NCI-H82 (cell line): ENCODE results near the gene SPO11.
"Not testable (repeated sequence)": the region's sequence is repeated elsewhere in the genome, so short reads cannot be mapped to it uniquely, and the experiment has no call there.

ENCODE experiments used
- DNase-seq: peaks from one replicate; lab custom pipeline; 2025; lab: John Stamatoyannopoulos, UW

Gene SPO11

GRCh38 chr20:57341663-57342062 is 12.1 kb downstream of the SPO11 start:
- DNase-seq: no peak

- no peak for DNase-seq
These were observed 13.2 kb downstream of the SPO11 start for GRCh38 chr20:57342829-57343228.

DNA sequence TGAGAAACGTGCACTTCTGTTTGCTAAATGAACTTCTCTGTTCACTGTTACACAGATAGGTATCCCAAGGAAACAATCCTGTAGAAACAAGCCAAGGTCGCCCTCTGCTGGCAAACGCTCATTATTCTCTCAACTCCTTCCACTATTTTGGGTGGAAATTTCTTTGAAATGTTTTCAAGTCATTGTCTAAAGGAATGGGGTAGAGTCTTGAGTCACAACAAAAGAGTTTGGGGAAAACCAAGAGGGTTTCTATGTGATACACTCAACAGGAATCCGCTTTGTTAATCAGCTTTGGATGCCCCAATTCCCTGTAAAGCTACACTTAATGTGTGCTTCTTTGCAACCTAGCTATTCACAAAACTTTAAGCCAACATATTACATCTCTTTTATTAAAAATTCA is 16.9 kb downstream of the SPO11 start:
- DNase-seq: peak; percentile 86

GRCh38 chr20:57347393-57347792 is 17.8 kb downstream of the SPO11 start:
- no peak for DNase-seq

DNA sequence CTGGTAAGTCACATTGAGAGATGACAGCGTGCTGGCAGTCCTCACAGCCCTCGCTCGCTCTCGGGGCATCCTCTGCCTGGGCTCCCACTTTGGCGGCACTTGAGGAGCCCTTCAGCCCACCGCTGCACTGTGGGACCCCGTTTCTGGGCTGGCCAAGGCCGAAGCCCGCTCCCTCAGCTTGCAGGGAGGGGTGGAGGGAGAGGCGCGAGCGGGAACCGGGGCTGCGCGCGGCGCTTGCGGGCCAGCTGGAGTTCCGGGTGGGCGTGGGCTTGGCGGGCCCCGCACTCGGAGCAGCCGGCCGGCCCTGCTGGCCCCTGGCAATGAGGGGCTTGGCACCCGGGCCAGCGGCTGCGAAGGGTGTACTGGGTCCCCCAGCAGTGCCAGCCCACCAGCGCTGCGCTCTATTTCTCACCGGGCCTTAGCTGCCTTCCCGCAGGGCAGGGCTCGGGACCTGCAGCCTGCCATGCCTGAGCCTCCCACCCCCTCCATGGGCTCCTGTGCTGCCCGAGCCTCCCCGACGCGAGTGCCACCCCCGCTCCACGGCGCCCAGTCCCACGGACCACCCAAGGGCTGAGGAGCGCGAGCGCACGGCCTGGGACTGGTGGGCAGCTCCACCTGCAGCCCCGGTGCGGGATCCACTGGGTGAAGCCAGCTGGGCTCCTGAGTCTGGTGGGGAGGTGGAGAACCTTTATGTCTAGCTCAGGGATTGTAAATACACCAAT is 18.8 kb downstream of the SPO11 start:
- DNase-seq: not testable (repeated sequence)

- DNase-seq: not testable (repeated sequence)
These were observed 19.4 kb downstream of the SPO11 start for GRCh38 chr20:57348922-57349574.

GRCh38 chr20:57350081-57350710 is 20.6 kb downstream of the SPO11 start:
- DNase-seq: no peak

DNA sequence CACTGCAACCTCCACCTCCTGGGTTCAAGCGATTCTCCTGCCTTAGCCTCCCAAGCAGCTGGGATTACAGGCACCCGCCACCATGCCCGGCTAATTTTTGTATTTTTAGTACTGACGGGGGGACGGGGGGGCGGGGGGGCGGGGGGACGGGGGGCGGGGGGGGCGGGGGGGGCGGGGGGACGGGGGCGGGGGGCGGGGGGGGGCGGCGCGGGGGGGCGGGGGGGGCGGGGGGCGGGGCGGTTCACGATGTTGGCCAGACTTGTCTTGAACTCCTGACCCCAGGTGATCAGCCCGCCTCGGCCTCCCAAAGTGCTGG is 21.1 kb downstream of the SPO11 start:
- not testable (repeated sequence) for DNase-seq

DNA sequence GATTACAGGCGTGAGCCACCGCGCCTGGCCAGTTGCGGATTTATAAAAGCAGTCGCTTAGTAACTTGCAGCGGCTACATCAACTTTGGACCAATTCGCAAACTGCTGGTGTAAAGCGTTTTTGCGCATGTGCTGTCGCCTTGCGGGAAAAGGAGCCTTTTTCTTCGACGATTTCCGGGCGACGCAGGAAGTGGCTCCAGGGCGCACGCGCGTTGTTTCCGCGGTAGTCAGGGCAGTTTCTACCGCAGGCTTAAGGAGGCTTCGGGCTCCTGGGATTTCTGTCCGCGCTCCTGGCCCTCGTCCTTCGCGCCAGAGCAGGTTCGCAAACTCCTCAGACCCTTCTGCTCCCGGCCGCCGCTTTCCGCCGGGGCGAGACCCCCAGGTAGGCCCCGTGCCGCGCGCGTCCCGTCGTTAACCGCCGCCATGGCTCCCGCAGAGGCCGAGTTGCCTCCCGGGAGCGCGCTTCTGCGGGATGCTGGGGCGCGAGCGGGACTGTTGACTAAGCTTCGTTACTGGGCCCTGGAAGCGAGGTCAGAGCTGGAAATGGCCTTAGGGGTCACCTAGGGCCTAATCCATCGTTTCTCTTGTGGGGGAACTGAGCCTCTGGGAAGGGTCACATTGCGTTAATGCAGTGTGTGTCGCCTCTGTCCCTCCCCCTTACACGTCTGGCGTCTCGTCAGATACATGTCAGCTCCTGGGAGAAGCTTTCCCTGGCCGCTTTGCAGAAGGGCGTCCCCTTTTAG is 21.6 kb downstream of the SPO11 start, which contains the start of gene RAE1:
Gene RAE1, plus strand, starts transcription at position 214 of the 742 bp plus-strand sequence. CDS start 2,784 bp downstream, outside the sequence.
- peak; percentile 94 for DNase-seq

DNA sequence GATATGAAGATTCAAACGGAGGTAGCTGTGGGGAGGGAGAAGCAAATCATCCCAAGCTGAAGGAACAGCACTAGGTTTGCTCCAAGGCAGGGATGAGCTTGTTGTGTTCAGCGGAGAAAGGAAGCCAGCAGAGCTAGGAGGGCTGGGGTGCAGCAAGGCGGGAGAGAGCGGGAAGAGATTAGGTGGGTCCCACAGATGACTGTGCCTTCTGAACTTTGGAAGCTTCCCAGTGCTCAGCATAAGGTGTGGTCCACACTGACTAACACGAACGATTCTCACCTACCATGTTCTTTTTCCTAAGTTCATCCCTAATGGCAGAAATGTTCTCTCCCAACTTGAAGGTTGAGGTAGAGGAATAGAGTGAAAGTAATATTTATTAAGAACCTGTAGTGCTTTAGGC is 22.7 kb downstream of the SPO11 start:
- no peak for DNase-seq

DNA sequence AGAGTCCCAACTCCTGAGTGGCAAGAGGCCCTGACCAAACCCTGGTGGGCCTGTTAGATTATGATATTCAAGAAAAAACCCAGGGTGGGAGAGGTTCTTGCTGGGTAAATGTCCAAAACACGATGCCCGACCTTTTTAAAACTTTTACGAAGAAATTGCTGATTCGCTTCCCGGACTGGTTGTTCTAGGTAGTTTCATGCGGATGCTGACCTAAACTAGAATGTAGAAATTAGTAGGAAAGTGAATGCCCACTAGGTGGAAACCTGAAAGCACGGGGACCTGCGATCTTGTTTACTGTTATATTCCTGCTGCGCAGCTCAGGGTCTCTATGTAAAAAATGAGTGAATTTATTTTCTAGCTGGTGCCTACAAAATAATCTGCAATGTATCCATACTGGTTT is 23.7 kb downstream of the SPO11 start:
- no peak for DNase-seq

DNA sequence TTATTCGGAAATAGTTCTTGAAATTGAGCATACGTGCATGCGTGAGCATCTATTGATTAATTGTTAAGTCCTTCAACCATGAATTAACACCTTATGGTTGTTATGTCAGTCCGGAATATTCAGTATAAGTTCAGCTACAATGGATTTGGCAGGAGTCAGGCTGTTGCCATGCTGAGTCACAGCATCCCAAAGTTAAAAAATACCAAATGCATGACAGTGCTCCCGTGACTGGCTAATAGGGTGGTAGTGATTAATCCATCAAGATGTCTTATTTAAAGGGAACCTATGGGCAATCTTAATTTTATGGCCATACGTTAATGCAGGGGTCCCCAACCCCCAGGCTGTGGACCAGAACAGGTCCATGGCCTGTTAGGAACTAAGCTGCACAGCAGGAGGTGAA is 31.9 kb downstream of the SPO11 start:
- DNase-seq: no peak

GRCh38 chr20:57364451-57364850 is 34.8 kb downstream of the SPO11 start:
- DNase-seq: no peak

- no peak for DNase-seq
These were observed 40.0 kb downstream of the SPO11 start for GRCh38 chr20:57369596-57369995.

DNA sequence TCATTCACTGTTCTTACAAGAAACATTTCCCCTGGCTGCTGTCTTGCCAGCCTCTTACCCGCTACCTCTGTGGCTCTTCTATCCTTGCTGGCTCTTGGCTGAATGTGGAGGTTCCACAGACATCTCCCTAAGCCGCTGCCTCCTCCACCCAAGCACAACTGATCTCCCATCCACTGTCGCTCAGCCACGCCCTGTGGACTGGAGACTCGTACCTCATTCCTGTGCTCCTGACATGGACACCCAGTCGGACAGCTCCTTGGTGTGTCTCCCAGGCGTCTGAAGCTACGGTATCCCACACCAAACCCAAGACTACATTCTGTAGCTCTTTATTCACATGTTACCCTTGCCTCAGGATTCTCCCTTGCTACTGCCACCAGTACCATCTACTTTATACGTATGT is 40.7 kb downstream of the SPO11 start:
- no peak for DNase-seq

DNA sequence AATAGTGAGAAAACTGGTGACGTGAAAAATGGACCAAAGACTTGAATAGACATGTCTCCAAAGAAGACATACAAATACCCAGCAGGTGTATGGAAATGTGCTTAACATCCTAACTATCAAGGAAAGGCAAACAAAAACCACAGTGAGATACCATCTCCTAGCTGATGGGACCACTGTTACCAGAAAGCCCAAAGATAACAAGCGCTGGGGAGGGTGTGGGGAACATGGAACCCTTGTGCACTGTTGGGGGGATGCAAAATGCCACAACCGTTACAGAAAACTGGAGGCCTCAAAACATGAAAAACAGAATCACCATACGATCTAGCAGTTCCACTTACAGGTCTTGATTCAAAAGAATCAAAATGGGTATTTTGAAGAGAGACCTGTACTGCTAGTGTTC is 41.8 kb downstream of the SPO11 start:
- DNase-seq: no peak

DNA sequence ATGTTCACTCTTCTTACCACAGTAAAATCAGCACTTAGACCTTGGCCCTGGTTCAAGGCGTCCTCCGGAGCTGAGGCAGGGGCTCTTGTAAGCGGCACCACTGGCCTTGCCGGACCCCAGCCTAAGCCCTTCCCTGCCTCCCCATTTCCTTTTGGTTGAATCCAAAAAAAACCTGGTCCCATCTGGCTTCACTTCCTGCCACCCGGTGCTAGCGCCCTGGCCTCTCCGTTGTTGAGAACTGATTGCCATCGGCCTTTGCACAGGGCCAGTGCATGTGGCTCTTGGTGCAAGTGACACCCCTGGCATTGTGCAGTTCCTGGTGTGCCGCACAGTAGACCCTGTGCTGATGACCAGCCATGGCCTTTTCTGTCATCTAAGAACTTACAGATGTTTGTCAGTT is 42.6 kb downstream of the SPO11 start:
- DNase-seq: no peak

DNA sequence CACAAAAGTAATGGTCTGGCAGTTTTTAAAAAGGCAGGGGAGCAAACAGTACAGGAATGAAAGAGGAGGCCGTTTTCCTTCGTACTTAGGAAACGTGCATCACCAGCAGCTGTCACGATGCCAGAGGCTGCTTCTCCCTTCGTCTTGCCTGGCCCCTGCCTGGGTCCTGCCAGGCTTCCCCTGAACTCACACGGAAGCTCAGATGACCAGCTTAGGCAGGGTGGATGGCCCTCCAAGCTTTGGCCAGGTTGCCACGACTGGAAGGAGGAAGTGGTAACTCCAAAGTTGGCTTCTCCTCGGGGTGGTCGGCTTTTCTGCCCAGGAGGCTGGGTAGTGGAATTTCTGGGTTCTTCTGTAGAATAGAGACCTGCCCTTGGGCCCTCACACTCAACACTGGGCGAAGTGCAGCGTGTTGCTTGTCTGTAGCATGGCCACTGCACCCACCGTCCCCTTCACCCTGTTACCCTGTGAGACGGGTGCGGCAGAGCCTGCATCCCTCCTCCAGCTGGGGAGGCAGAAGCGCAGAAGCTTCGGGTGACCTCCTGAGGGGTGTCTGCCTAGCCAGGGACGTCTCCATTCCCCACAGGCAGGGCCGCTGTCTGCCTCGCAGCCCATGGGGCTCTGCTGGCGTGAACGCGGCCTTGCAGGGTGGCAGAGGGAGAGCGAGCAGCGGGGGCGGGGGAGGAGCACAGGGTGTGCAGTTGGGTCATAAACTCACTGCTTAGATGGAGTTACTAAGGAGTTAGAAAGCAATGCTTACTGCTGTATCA is 43.2 kb downstream of the SPO11 start:
- no peak for DNase-seq

DNA sequence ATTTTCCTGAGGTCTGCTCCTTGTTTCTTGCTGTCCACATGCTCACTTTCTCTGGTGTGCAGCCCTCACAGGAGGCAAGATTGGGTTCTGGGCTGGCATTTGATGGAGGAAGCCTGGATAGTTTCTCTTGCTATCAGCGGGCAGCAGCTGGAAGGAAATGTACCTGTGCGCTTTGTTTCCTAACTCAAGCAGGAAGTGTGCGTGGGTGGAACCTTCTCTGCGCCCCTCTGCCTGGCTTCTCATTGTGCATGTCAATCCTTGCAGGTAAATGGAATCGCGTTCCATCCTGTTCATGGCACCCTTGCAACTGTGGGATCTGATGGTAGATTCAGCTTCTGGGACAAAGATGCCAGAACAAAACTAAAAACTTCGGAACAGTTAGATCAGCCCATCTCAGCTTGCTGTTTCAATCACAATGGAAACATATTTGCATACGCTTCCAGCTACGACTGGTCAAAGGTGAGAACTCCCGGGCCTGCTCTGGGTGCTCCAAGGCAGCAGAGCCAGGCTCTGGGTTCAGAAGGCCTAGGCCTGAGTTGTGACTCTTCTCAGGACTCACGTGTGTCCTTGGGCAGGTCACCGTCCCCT is 44.8 kb downstream of the SPO11 start:
- DNase-seq: no peak

DNA sequence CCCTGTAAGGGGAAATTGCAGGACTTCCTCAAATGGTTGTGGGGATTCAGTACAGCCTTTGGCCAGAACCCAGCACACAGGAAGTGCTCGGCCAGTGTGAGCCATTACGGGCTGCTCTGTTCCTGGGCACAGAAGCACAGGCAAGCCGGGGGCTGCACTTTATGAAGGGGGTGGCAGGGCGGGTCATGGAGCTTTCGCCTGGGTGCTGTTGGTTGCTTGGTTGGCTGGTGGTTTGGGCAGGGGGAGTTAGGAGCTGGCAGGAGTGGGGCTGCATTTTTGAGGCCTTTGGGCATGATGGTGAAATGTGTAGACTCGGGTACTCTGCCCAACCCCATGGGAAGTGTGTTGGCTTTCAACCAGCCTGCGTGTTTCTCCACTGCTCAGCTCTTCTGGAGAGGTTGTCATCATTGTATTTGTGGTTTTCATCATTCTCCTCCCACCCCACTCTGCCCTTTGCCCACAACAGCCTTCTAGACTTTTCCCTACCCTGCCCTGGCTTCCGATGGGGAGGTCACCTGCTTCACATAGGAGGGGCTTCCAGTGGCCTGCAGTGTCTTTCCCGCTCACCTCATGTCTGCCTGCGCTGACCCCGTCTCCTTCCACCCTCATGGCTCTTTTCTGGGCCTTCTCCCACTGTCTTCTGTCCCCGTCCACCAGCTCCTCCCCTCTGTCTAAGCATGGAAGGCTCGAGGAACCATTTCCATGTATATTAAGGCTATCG is 45.5 kb downstream of the SPO11 start:
- no peak for DNase-seq
